ENCODE results near the gene APBB2. TPM values are rescaled to one million over a fixed set of nuclear protein-coding genes. Genes with fewer than 3 reads are reported as not detected.
"Not testable (repeated sequence)": the region's sequence is repeated elsewhere in the genome, so short reads cannot be mapped to it uniquely, and the experiment has no call there.

Gene APBB2
- total and polyA plus RNA-seq, 2 experiments from 2014 or later, result 35.8 to 74.8 TPM

GRCh38 chr4:41049176-41049575 is 165.2 kb downstream of the APBB2 start:
- not testable (repeated sequence) for H3K4me3 ChIP-seq; H3K27ac Mint-ChIP-seq; H3K27me3 Mint-ChIP-seq (ENCODE audit: insufficient read depth, low read depth, poor library complexity); H3K4me2 ChIP-seq; H3K79me2 ChIP-seq (replicated peaks; ENCODE audit: insufficient read depth); H3K27ac ChIP-seq (ENCODE audit: low read depth); H2AFZ ChIP-seq; H3K4me3 Mint-ChIP-seq; DNase-seq (ENCODE audit: low spot score); H3K27me3 ChIP-seq (ENCODE audit: insufficient read depth); H3K9me2 ChIP-seq (ENCODE audit: insufficient read depth); H3K4me1 Mint-ChIP-seq; ATAC-seq; H4K20me1 ChIP-seq (replicated peaks; ENCODE audit: insufficient read depth); H3K36me3 ChIP-seq (ENCODE audit: insufficient read depth); H3F3A ChIP-seq (replicated peaks; ENCODE audit: low read depth); H3K4me1 ChIP-seq (ENCODE audit: insufficient read depth)
- H3K9me3 Mint-ChIP-seq, result peaks cover 32% of the 10 kb centered on the region
- H3K36me3 Mint-ChIP-seq (ENCODE audit: low read depth), result peaks cover 40% of the 10 kb centered on the region

- Mint-ChIP-seq H3K27ac (no peak overlapping the region), H3K4me3 (no peak overlapping the region), H3K4me1 (peaks cover 6% of the 10 kb centered on the region)
- TF ChIP-seq STAT1 (IDR thresholded peaks at IDR 0.05; ENCODE audit: unreplicated experiment) (no peak), ZNF331 (CRISPR knock-in tag; IDR thresholded peaks at IDR 0.05; ENCODE audit: low read depth) (no peak), ZNF462 (CRISPR knock-in tag; IDR thresholded peaks at IDR 0.05) (no peak), CREB1 (CRISPR knock-in tag; IDR thresholded peaks at IDR 0.05; ENCODE audit: low read depth) (no peak), NANOG (IDR thresholded peaks at IDR 0.05; ENCODE audit: borderline replicate concordance) (no peak), POLR2AphosphoS5 (IDR thresholded peaks at IDR 0.05; ENCODE audit: low read depth) (no peak), JUNB (IDR thresholded peaks at IDR 0.05; ENCODE audit: unreplicated experiment) (no peak), REST (IDR thresholded peaks at IDR 0.05; ENCODE audit: unreplicated experiment) (no peak), CTCF (conservative IDR thresholded peaks at IDR 0.05; ENCODE audit: low read depth in 2 of 2) (no peak), EZH2phosphoT487 (IDR thresholded peaks at IDR 0.05; ENCODE audit: unreplicated experiment) (no peak), ZNF114 (CRISPR knock-in tag; IDR thresholded peaks at IDR 0.05) (no peak)
Measured at GRCh38 chr4:41044791-41045190, 169.6 kb downstream of the APBB2 start.

More at GRCh38 chr4:41044791-41045190, 169.6 kb downstream of the APBB2 start:
- Mint-ChIP-seq H3K9me3 (peaks cover 25% of the 10 kb centered on the region), H3K27me3 (ENCODE audit: insufficient read depth, low read depth, poor library complexity) (no peaks in the 10 kb centered on the region), H3K36me3 (ENCODE audit: low read depth) (peaks cover 47% of the 10 kb centered on the region)
- Histone ChIP-seq H3K36me3 (ENCODE audit: insufficient read depth) (no peaks in the 10 kb centered on the region; the same call in none of the 2 replicates), H3K27me3 (ENCODE audit: insufficient read depth) (no peaks in the 10 kb centered on the region), H4K20me1 (replicated peaks; ENCODE audit: insufficient read depth) (no peaks in the 10 kb centered on the region), H3K4me2 (no peak overlapping the region), H2AFZ (no peak overlapping the region), H3K4me1 (ENCODE audit: insufficient read depth) (peaks cover 5% of the 10 kb centered on the region; the same call in 1 of the 2 replicates), H3F3A (replicated peaks; ENCODE audit: low read depth) (no peaks in the 10 kb centered on the region), H3K4me3 (no peak overlapping the region), H3K27ac (ENCODE audit: low read depth) (no peak overlapping the region), H3K79me2 (replicated peaks; ENCODE audit: insufficient read depth) (no peaks in the 10 kb centered on the region), H3K9me2 (ENCODE audit: insufficient read depth) (no peaks in the 10 kb centered on the region; the same call in 1 of the 2 replicates)
- ATAC-seq (no peak), DNase-seq (ENCODE audit: low spot score) (peak; percentile 18)
